GM21576 (cell line): ENCODE data around the gene SMS.
"Not testable (repeated sequence)": the region's sequence is repeated elsewhere in the genome, so short reads cannot be mapped to it uniquely, and the experiment has no call there.

Source experiments
- ATAC-seq: cut with Tn5 transposase; IDR thresholded peaks from one replicate; pipeline ENCODE4 v1.9.1; 2021; ENCODE audit warnings: mild to moderate bottlenecking, moderate library complexity; ENCODE audit not compliant: unreplicated experiment

Gene SMS

GRCh38 chrX:21950557-21950956 lies 10.0 kb downstream of the SMS start:
- ATAC-seq = not testable (repeated sequence)

- ATAC-seq = no peak
Observed at GRCh38 chrX:21952624-21953023, 12.1 kb downstream of the SMS start.

GRCh38 chrX:21953195-21953830 lies 12.8 kb downstream of the SMS start:
- not testable (repeated sequence) for ATAC-seq

- ATAC-seq = no peak
Observed at GRCh38 chrX:21955403-21956189, 15.1 kb downstream of the SMS start.

GRCh38 chrX:21956783-21957182 lies 16.3 kb downstream of the SMS start:
- no peak for ATAC-seq

GRCh38 chrX:21958187-21958586 lies 17.7 kb downstream of the SMS start:
- no peak for ATAC-seq

- ATAC-seq = no peak
Observed at GRCh38 chrX:21958916-21959315, 18.4 kb downstream of the SMS start.

- peak; percentile 34 for ATAC-seq
Observed at GRCh38 chrX:21959362-21960051, 19.0 kb downstream of the SMS start.

GRCh38 chrX:21960569-21961541 lies 20.3 kb downstream of the SMS start:
- ATAC-seq = no peak

GRCh38 chrX:21962361-21962760 lies 21.9 kb downstream of the SMS start:
- no peak for ATAC-seq

GRCh38 chrX:21963269-21963668 lies 22.8 kb downstream of the SMS start:
- ATAC-seq = no peak

- no peak for ATAC-seq
Observed at GRCh38 chrX:21963731-21964405, 23.4 kb downstream of the SMS start.

GRCh38 chrX:21966866-21967265 lies 26.4 kb downstream of the SMS start:
- ATAC-seq = no peak

GRCh38 chrX:21968333-21968732 lies 27.8 kb downstream of the SMS start:
- no peak for ATAC-seq

GRCh38 chrX:21970326-21970725 lies 29.8 kb downstream of the SMS start:
- ATAC-seq = no peak

- no peak for ATAC-seq
Observed at GRCh38 chrX:21972046-21972445, 31.5 kb downstream of the SMS start.

GRCh38 chrX:21972721-21973120 lies 32.2 kb downstream of the SMS start:
- no peak for ATAC-seq

- no peak for ATAC-seq
Observed at GRCh38 chrX:21973321-21974010, 33.0 kb downstream of the SMS start.

GRCh38 chrX:21974011-21974385 lies 33.5 kb downstream of the SMS start:
- ATAC-seq = peak; percentile 81

- no peak for ATAC-seq
Observed at GRCh38 chrX:21975242-21975641, 34.7 kb downstream of the SMS start.
